GM12872 (cell line): Measurements from ENCODE around the gene CAMK1G.

Source experiments
- TF ChIP-seq, protein P1 (sequence below): IDR thresholded peaks from 3 replicates; pipeline ENCODE4 v1.5.1; 2011; ENCODE audit warnings: low read depth, mild to moderate bottlenecking, low read length, moderate library complexity; ENCODE audit not compliant: insufficient read depth

CAMK1G gene

DNA sequence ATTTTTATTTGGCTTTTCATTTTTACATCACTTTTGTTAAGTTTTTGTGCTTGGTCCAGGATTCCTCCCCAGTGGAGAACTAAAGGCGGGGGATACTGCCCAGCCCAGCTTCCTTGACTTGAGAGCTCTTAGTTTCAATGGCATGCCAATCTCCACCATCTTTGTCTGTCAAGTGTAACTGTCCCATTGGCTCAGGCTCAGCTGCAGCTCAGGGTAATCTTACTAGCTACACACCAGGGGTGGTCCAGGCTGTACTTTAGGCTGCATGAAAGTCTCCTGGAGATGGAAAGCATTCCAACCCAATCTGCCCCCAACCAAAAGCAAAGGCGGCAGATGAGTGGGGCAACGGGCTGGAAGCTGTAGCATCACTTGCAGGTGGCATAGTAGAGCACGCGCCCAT lies 31.4 kb downstream of the CAMK1G start:
- TF ChIP-seq, protein P1, sequence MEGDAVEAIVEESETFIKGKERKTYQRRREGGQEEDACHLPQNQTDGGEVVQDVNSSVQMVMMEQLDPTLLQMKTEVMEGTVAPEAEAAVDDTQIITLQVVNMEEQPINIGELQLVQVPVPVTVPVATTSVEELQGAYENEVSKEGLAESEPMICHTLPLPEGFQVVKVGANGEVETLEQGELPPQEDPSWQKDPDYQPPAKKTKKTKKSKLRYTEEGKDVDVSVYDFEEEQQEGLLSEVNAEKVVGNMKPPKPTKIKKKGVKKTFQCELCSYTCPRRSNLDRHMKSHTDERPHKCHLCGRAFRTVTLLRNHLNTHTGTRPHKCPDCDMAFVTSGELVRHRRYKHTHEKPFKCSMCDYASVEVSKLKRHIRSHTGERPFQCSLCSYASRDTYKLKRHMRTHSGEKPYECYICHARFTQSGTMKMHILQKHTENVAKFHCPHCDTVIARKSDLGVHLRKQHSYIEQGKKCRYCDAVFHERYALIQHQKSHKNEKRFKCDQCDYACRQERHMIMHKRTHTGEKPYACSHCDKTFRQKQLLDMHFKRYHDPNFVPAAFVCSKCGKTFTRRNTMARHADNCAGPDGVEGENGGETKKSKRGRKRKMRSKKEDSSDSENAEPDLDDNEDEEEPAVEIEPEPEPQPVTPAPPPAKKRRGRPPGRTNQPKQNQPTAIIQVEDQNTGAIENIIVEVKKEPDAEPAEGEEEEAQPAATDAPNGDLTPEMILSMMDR, result no peak

DNA sequence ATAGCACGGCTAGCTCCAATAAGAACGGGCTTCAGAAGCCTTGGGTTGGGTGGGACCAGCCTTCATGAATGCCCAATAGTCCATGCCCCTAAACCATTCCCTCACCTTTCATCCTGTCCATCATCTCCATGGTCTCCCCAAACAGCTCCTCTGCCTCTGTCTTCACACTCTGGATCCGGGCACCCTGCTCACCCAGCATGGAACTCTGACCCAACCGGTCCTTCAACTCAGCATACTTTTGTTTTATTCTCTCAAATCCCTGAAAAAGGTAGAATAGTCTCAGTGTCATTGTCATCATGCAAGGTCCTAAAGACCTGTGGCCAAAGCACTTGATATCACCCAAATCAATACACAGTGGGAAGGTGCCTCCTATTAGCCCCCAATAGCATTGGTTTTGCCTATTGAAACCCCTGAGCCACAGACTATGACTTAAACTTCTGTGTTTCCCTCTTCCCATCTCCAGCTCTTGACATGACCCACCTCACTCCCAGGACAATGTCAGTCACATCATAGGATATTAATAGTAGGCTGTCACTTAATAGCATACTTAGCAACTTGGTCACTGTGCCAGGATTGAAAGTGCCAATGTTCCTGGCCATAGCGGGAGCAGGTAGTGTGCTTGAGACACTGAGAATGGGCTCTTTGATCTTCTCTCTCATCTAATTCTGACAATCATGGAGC lies 33.0 kb downstream of the CAMK1G start:
- TF ChIP-seq, protein P1, result no peak

GRCh38 chr1:209617047-209617673 lies 33.6 kb downstream of the CAMK1G start:
- TF ChIP-seq, protein P1, result no peak

- TF ChIP-seq, protein P1, result no peak
Observed at GRCh38 chr1:209617755-209618154, 34.2 kb downstream of the CAMK1G start.

- TF ChIP-seq, protein P1, result no peak
Observed at GRCh38 chr1:209618291-209618690, 34.8 kb downstream of the CAMK1G start.

GRCh38 chr1:209618756-209619420 lies 35.4 kb downstream of the CAMK1G start:
- TF ChIP-seq, protein P1, result no peak

GRCh38 chr1:209619696-209620486 lies 36.4 kb downstream of the CAMK1G start:
- TF ChIP-seq, protein P1, result no peak
